Subcutaneous adipose tissue (tissue), 4 donors: Measurements from ENCODE around the gene RRBP1. TPM values are rescaled to one million over a fixed set of nuclear protein-coding genes. Genes with fewer than 3 reads are reported as not detected.

ENCODE experiments used
- total RNA-seq, 4 donors: library from RNA; depleted of rRNA; stranded (reverse); fragments of >200 nt; gene quantifications; one replicate each; pipeline ENCODE4 v1.1.0, GENCODE V29; 2016
- TF ChIP-seq, protein P1 (sequence below): fragments of 450-650 bp; IDR thresholded peaks from one replicate; pipeline ENCODE4 v1.5.1; 2016; ENCODE audit warnings: low read depth, mild to moderate bottlenecking, control low read depth, antibody characterized with exemption, moderate library complexity

Gene RRBP1
- total RNA-seq, 4 donors from 2014 or later: 45.0 to 71.6 (median 55.2) TPM

GRCh38 chr20:17615645-17616479 is 66.2 kb downstream of the RRBP1 start:
- TF ChIP-seq, protein P1, sequence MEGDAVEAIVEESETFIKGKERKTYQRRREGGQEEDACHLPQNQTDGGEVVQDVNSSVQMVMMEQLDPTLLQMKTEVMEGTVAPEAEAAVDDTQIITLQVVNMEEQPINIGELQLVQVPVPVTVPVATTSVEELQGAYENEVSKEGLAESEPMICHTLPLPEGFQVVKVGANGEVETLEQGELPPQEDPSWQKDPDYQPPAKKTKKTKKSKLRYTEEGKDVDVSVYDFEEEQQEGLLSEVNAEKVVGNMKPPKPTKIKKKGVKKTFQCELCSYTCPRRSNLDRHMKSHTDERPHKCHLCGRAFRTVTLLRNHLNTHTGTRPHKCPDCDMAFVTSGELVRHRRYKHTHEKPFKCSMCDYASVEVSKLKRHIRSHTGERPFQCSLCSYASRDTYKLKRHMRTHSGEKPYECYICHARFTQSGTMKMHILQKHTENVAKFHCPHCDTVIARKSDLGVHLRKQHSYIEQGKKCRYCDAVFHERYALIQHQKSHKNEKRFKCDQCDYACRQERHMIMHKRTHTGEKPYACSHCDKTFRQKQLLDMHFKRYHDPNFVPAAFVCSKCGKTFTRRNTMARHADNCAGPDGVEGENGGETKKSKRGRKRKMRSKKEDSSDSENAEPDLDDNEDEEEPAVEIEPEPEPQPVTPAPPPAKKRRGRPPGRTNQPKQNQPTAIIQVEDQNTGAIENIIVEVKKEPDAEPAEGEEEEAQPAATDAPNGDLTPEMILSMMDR: no peak

DNA sequence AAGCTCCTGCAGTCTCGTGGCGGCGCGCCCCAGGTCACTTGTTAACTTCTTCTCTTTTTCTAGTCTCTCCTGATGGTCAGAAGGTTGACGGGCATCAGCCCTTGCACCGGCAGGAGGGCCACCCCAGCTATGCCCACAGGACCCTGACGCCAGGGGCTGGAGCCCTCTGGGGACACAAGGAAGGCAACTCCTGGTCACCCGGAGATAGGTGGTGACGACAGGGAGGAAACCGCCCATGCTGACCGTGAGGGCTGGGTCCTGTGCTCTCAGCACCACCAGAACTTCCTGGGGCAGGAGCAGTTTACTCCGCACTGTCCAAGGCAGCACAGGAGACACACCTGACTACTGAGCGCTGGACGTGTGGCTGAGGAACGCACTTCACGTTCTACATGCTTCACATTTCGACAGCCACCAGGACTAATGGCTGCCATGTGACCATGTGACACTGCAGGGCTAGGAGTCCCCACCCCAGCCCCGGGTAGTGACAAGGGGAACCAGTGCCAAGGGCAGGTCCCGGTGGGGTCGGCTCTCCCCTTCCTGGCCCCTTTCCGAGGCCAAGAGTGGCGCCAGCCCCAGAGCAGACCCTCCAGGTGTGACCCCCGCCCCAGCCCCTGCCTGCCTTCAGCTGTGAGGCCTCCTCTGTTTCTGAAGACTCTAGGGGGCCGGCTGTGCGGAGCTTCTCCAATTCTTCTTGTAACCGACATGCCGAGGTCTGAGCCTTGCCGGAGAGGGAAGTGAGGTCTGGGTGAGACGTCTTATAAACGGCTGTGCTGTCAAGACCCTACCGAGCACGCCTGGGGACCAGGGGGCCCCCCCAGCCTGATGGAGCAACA is 67.0 kb downstream of the RRBP1 start:
- TF ChIP-seq, protein P1: no peak

GRCh38 chr20:17614176-17614811 is 67.7 kb downstream of the RRBP1 start:
- TF ChIP-seq, protein P1: no peak

- TF ChIP-seq, protein P1: no peak
Observed at GRCh38 chr20:17613328-17614175, 68.5 kb downstream of the RRBP1 start.

GRCh38 chr20:17612992-17613327 is 69.1 kb downstream of the RRBP1 start:
- TF ChIP-seq, protein P1: no peak

DNA sequence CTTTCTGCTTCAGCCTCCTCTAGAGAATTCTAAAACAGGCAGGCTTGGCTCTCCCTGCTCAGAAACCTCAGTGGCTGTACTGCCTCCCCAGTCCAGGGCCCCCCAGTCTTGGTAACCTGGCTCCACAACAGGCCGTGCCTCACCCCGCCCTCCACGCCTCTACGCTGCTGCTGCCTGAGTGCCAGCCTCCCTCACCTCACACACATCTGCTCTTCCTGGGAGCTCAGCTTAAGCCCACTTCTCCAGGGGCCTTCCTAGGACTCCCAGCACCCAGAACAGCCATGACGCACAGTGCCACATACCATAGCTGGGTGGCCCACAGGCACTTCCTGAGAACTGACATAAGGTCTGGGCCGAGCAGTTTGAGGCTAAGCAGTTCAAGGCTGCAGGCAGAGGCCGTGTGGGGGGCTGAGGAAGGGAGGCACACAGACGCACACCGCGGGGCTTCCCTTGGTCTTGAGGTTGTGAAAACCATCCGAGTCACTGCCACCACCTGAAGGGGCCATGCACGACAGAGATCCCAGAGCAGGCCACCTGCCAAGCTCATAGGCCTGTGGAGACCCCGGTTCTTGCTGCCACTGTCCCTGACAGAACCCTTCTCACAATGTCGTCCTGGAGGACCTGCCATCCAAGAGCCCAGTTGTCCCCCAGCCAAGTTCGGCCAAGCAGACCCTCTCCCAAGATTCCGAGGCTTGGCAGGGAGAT is 69.6 kb downstream of the RRBP1 start:
- TF ChIP-seq, protein P1: no peak
